ENCODE measurements around the gene ENG. TPM values are rescaled to one million over a fixed set of nuclear protein-coding genes. Genes with fewer than 3 reads are reported as not detected.

The ENG gene
- total and polyA plus RNA-seq, 2 donors from 2014 or later: 135 to 158 TPM

GRCh38 chr9:127796225-127796813 lies 58.1 kb downstream of the ENG start:
- Histone ChIP-seq H3K4me3 (ENCODE audit: low read length in 3 of 3) (no peak overlapping the region), H3K36me3 (ENCODE audit: control insufficient read depth in 2 of 3, insufficient read depth in 3 of 3, low read length in 3 of 3) (peaks cover 0 to 2% (median 0%) of the 10 kb centered on the region in 3 donors), H3K27ac (ENCODE audit: low read depth in 2 of 2, low read length in 2 of 2) (no peak overlapping the region), H3K9ac (ENCODE audit: low read length in 3 of 3) (no peak overlapping the region), H3K4me1 (ENCODE audit: control insufficient read depth in 2 of 3, insufficient read depth in 2 of 3, low read depth in 1 of 3, low read length in 3 of 3) (peaks cover 0 to 10% (median 0%) of the 10 kb centered on the region in 3 donors), H3K9me3 (ENCODE audit: control insufficient read depth in 2 of 3, insufficient read depth in 1 of 3, low read length in 3 of 3) (no peaks in the 10 kb centered on the region), H3K27me3 (ENCODE audit: control insufficient read depth, insufficient read depth, low read length) (no peaks in the 10 kb centered on the region)
- intact Hi-C loops (cut with DNase I): no loop called here
- peak in 1 of 5 donors; percentile 42 for DNase-seq
- TF ChIP-seq CTCF (IDR thresholded peaks at IDR 0.05; ENCODE audit: borderline replicate concordance, extremely low read depth, insufficient read depth): no peak
- FAIRE-seq: no peak

- intact Hi-C loops (cut with DNase I): no loop called here
- TF ChIP-seq CTCF (IDR thresholded peaks at IDR 0.05; ENCODE audit: borderline replicate concordance, extremely low read depth, insufficient read depth): no peak
- H3K4me1 ChIP-seq (ENCODE audit: control insufficient read depth in 2 of 3, insufficient read depth in 2 of 3, low read depth in 1 of 3, low read length in 3 of 3): peaks cover 0 to 11% (median 0%) of the 10 kb centered on the region in 3 donors
- H3K4me3 ChIP-seq (ENCODE audit: low read length in 3 of 3): no peak overlapping the region
- H3K27ac ChIP-seq (ENCODE audit: low read depth in 2 of 2, low read length in 2 of 2): peak overlapping the region in 1 of 2 donors; percentile 22
- H3K9me3 ChIP-seq (ENCODE audit: control insufficient read depth in 2 of 3, insufficient read depth in 1 of 3, low read length in 3 of 3): no peaks in the 10 kb centered on the region
- DNase-seq (no peak), FAIRE-seq (no peak)
- no peaks in the 10 kb centered on the region for H3K27me3 ChIP-seq (ENCODE audit: control insufficient read depth, insufficient read depth, low read length)
- H3K9ac ChIP-seq (ENCODE audit: low read length in 3 of 3): no peak overlapping the region
- H3K36me3 ChIP-seq (ENCODE audit: control insufficient read depth in 2 of 3, insufficient read depth in 3 of 3, low read length in 3 of 3): peaks cover 2 to 19% (median 17%) of the 10 kb centered on the region in 3 donors
Observed at GRCh38 chr9:127794001-127794791, 60.3 kb downstream of the ENG start.

- Histone ChIP-seq H3K27ac (ENCODE audit: low read depth in 2 of 2, low read length in 2 of 2) (no peak overlapping the region), H3K36me3 (ENCODE audit: control insufficient read depth in 2 of 3, insufficient read depth in 3 of 3, low read length in 3 of 3) (peaks cover 5 to 29% (median 24%) of the 10 kb centered on the region in 3 donors), H3K9ac (ENCODE audit: low read length in 3 of 3) (peak overlapping the region in 1 of 3 donors; percentile 34)
Observed at GRCh38 chr9:127793093-127793708, 61.3 kb downstream of the ENG start.

More at GRCh38 chr9:127793093-127793708, 61.3 kb downstream of the ENG start:
- no peak for TF ChIP-seq CTCF (IDR thresholded peaks at IDR 0.05; ENCODE audit: borderline replicate concordance, extremely low read depth, insufficient read depth)
- Histone ChIP-seq H3K4me3 (ENCODE audit: low read length in 3 of 3) (no peak overlapping the region), H3K9me3 (ENCODE audit: control insufficient read depth in 2 of 3, insufficient read depth in 1 of 3, low read length in 3 of 3) (no peaks in the 10 kb centered on the region), H3K4me1 (ENCODE audit: control insufficient read depth in 2 of 3, insufficient read depth in 2 of 3, low read depth in 1 of 3, low read length in 3 of 3) (peaks cover 0 to 13% (median 0%) of the 10 kb centered on the region in 3 donors), H3K27me3 (ENCODE audit: control insufficient read depth, insufficient read depth, low read length) (no peaks in the 10 kb centered on the region)
- no peak for FAIRE-seq
- no peak for DNase-seq
- intact Hi-C loops (cut with DNase I): no loop called here
